CMK (cell line): ENCODE measurements around the gene MYOZ3.

ENCODE experiments used
- DNase-seq: peaks from one replicate; pipeline ENCODE4 v3.0.0-alpha.2; 2010; ENCODE audit warnings: low read depth

Gene MYOZ3

GRCh38 chr5:150659360-150660107, 1.5 kb upstream of the MYOZ3 start:
- no peak for DNase-seq

- no peak for DNase-seq
Measured at GRCh38 chr5:150660108-150660831, 781 bp upstream of the MYOZ3 start.

GRCh38 chr5:150661821-150662596, 958 bp downstream of the MYOZ3 start:
- no peak for DNase-seq

- DNase-seq = no peak
Measured at GRCh38 chr5:150662731-150663516, 1.9 kb downstream of the MYOZ3 start.

- no peak for DNase-seq
Measured at GRCh38 chr5:150663936-150664335, 2.9 kb downstream of the MYOZ3 start.

- no peak for DNase-seq
Measured at GRCh38 chr5:150665044-150665443, 4.0 kb downstream of the MYOZ3 start.

- DNase-seq = no peak
Measured at GRCh38 chr5:150670275-150670947, 9.4 kb downstream of the MYOZ3 start.

- DNase-seq = no peak
Measured at GRCh38 chr5:150670948-150671310, 9.9 kb downstream of the MYOZ3 start.

- DNase-seq = peak; percentile 68
Measured at GRCh38 chr5:150671509-150672236, 10.6 kb downstream of the MYOZ3 start.

- DNase-seq = peak; percentile 9
Measured at GRCh38 chr5:150672237-150672883, 11.3 kb downstream of the MYOZ3 start.

GRCh38 chr5:150672884-150673275, 11.8 kb downstream of the MYOZ3 start:
- no peak for DNase-seq

- no peak for DNase-seq
Measured at GRCh38 chr5:150674341-150674821, 13.3 kb downstream of the MYOZ3 start.

GRCh38 chr5:150675069-150675468, 14.0 kb downstream of the MYOZ3 start:
- no peak for DNase-seq

GRCh38 chr5:150676578-150676977, 15.5 kb downstream of the MYOZ3 start:
- no peak for DNase-seq

GRCh38 chr5:150689120-150689519, 28.1 kb downstream of the MYOZ3 start:
- DNase-seq = no peak

GRCh38 chr5:150690760-150691159, 29.7 kb downstream of the MYOZ3 start:
- DNase-seq = no peak

GRCh38 chr5:150692276-150692675, 31.2 kb downstream of the MYOZ3 start:
- DNase-seq = no peak

- no peak for DNase-seq
Measured at GRCh38 chr5:150694612-150695011, 33.6 kb downstream of the MYOZ3 start.

GRCh38 chr5:150700246-150700593, 39.2 kb downstream of the MYOZ3 start:
- DNase-seq = no peak
